GM23338 (cell line): ENCODE measurements around the gene USP21. TPM values are rescaled to one million over a fixed set of nuclear protein-coding genes. Genes with fewer than 3 reads are reported as not detected.

Experiments
- ATAC-seq: fragments of 200-7000 bp; cut with Tn5 transposase; 3 replicates; pipeline ENCODE4 v1.9.1; 2020
- DNase-seq: peaks from one replicate; pipeline ENCODE4 v3.0.0-alpha.2; 2015; ENCODE audit warnings: low spot score
- H2AFZ ChIP-seq: fragments of 200-600 bp; sonication (generic); 2 replicates; pipeline ENCODE4 v1.8.0; 2016; ENCODE audit warnings: antibody characterized with exemption, mild to moderate bottlenecking, moderate library complexity
- H3F3A ChIP-seq: fragments of 200-600 bp; sonication (generic); replicated peaks from 2 replicates; pipeline ENCODE4 v1.8.0; 2017; ENCODE audit warnings: antibody characterized with exemption, mixed run types, low read depth
- H3K27ac ChIP-seq: fragments of 200-600 bp; sonication (generic); 2 replicates; pipeline ENCODE4 v1.6.1; 2016; ENCODE audit warnings: low read depth
- H3K27me3 ChIP-seq: fragments of 200-600 bp; sonication (generic); 2 replicates; pipeline ENCODE4 v1.8.0; 2016; ENCODE audit warnings: mild to moderate bottlenecking, mixed run types, moderate library complexity; ENCODE audit not compliant: insufficient read depth
- H3K36me3 ChIP-seq: fragments of 200-600 bp; sonication (generic); 2 replicates; pipeline ENCODE4 v1.8.0; 2016; ENCODE audit warnings: mild to moderate bottlenecking; ENCODE audit not compliant: insufficient read depth
- H3K4me1 ChIP-seq: fragments of 200-600 bp; sonication (generic); 2 replicates; pipeline ENCODE4 v1.8.0; 2016; ENCODE audit warnings: mild to moderate bottlenecking, moderate library complexity; ENCODE audit not compliant: insufficient read depth
- H3K4me2 ChIP-seq: fragments of 200-600 bp; sonication (generic); 2 replicates; pipeline ENCODE4 v1.7.1; 2017; ENCODE audit warnings: mixed run types
- H3K4me3 ChIP-seq: fragments of 200-600 bp; sonication (generic); 2 replicates; pipeline ENCODE4 v1.6.1; 2016; ENCODE audit warnings: mixed run types
- H3K79me2 ChIP-seq: fragments of 200-600 bp; sonication (generic); replicated peaks from 2 replicates; pipeline ENCODE4 v1.8.0; 2017; ENCODE audit warnings: mild to moderate bottlenecking; ENCODE audit not compliant: insufficient read depth
- H3K9me2 ChIP-seq: fragments of 200-600 bp; sonication (generic); 2 replicates; pipeline ENCODE4 v1.8.0; 2017; ENCODE audit not compliant: insufficient read depth
- H4K20me1 ChIP-seq: fragments of 200-600 bp; sonication (generic); replicated peaks from 2 replicates; pipeline ENCODE4 v1.8.0; 2017; ENCODE audit warnings: mild to moderate bottlenecking; ENCODE audit not compliant: insufficient read depth
- H3K27ac Mint-ChIP-seq: 2 replicates; pipeline ENCODE4 v1.8.0; 2020; ENCODE audit warnings: inconsistent platforms, mild to moderate bottlenecking, moderate library complexity, mixed read lengths
- H3K27me3 Mint-ChIP-seq: 3 replicates; pipeline ENCODE4 v1.8.0; 2022; ENCODE audit warnings: low read depth, mild to moderate bottlenecking, moderate library complexity, mixed read lengths, inconsistent platforms; ENCODE audit not compliant: insufficient read depth, poor library complexity
- H3K36me3 Mint-ChIP-seq: 3 replicates; pipeline ENCODE4 v1.8.0; 2021; ENCODE audit warnings: low read depth, mild to moderate bottlenecking, inconsistent platforms, moderate library complexity, mixed read lengths
- H3K4me1 Mint-ChIP-seq: 3 replicates; pipeline ENCODE4 v1.8.0; 2020; ENCODE audit warnings: mild to moderate bottlenecking, inconsistent platforms, mixed read lengths
- H3K4me3 Mint-ChIP-seq: 3 replicates; pipeline ENCODE4 v1.8.0; 2021; ENCODE audit warnings: moderate library complexity, mild to moderate bottlenecking, inconsistent platforms, mixed read lengths
- H3K9me3 Mint-ChIP-seq: 3 replicates; pipeline ENCODE4 v1.8.0; 2020; ENCODE audit warnings: moderate library complexity, mild to moderate bottlenecking, inconsistent platforms, mixed read lengths
- CREB1 ChIP-seq: fragments of 250-450 bp; sonication (Bioruptor Pico); IDR thresholded peaks from 2 replicates; pipeline ENCODE4 v1.5.0; 2020; ENCODE audit warnings: low read depth, mild to moderate bottlenecking, moderate library complexity
- JUNB ChIP-seq: IDR thresholded peaks from one replicate; pipeline ENCODE4 v1.6.1; 2016; ENCODE audit warnings: antibody characterized with exemption; ENCODE audit not compliant: unreplicated experiment
- NANOG ChIP-seq: IDR thresholded peaks from 2 replicates; pipeline ENCODE4 v1.6.1; 2016; ENCODE audit warnings: antibody characterized with exemption, borderline replicate concordance
- POLR2AphosphoS5 ChIP-seq: IDR thresholded peaks from 2 replicates; pipeline ENCODE4 v1.6.1; 2016; ENCODE audit warnings: antibody characterized with exemption, low read depth
- STAT1 ChIP-seq: IDR thresholded peaks from one replicate; pipeline ENCODE4 v1.6.1; 2016; ENCODE audit warnings: antibody characterized with exemption; ENCODE audit not compliant: unreplicated experiment
- ZNF114 ChIP-seq: fragments of 250-450 bp; sonication (Bioruptor Pico); IDR thresholded peaks from 2 replicates; pipeline ENCODE4 v1.5.0; 2020; ENCODE audit warnings: mild to moderate bottlenecking, moderate library complexity
- ZNF331 ChIP-seq: fragments of 250-450 bp; sonication (Bioruptor Pico); IDR thresholded peaks from 2 replicates; pipeline ENCODE4 v1.5.0; 2020; ENCODE audit warnings: low read depth, mild to moderate bottlenecking, moderate library complexity
- long read RNA-seq: library from polyadenylated mRNA; unstranded; transcript quantifications from one replicate; pipeline ENCODE4 v2.0.0, GENCODE V29; 2020; ENCODE audit not compliant: unreplicated experiment
- polyA plus RNA-seq: library from polyadenylated mRNA; unstranded; fragments of >200 nt; fragmentation: Nextera tagmentation; extraction: Ambion mirVana; gene quantifications from 2 replicates; pipeline ENCODE4 v1.2.1, GENCODE V29; 2016
- total RNA-seq: library from RNA; depleted of rRNA; stranded (reverse); fragments of >200 nt; shearing (Covaris generic); gene quantifications from 2 replicates; pipeline ENCODE4 v1.2.3, GENCODE V29; 2014; rRNA removed
- TF ChIP-seq, protein P1 (sequence below), 2 experiments: fragments of 200-600 bp in 1 of 2; sonication (generic) in 1 of 2; conservative IDR thresholded peaks; 2 replicates each; pipeline versions ENCODE4 v1.5.1 to v1.6.1; 2016 to 2017; ENCODE audit warnings: antibody characterized with exemption in 2 of 2, low read depth in 2 of 2, mild to moderate bottlenecking in 2 of 2, moderate library complexity in 1 of 2
- TF ChIP-seq, protein P2 (sequence below): IDR thresholded peaks from 2 replicates; pipeline ENCODE4 v1.6.1; 2016; ENCODE audit warnings: antibody characterized with exemption
- TF ChIP-seq, protein P3 (sequence below): IDR thresholded peaks from one replicate; pipeline ENCODE4 v1.6.1; 2018; ENCODE audit warnings: antibody characterized with exemption; ENCODE audit not compliant: unreplicated experiment

USP21 gene, protein sequence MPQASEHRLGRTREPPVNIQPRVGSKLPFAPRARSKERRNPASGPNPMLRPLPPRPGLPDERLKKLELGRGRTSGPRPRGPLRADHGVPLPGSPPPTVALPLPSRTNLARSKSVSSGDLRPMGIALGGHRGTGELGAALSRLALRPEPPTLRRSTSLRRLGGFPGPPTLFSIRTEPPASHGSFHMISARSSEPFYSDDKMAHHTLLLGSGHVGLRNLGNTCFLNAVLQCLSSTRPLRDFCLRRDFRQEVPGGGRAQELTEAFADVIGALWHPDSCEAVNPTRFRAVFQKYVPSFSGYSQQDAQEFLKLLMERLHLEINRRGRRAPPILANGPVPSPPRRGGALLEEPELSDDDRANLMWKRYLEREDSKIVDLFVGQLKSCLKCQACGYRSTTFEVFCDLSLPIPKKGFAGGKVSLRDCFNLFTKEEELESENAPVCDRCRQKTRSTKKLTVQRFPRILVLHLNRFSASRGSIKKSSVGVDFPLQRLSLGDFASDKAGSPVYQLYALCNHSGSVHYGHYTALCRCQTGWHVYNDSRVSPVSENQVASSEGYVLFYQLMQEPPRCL
- total RNA-seq (17.0 and 25.6 TPM in 2 replicates), polyA plus RNA-seq (17.9 and 20.0 TPM in 2 replicates)
- long read RNA-seq, partial matches to known transcripts: 0 of 3 reads
- long read RNA-seq, other reads (novel, unspliced or antisense): 0 of 3 reads

DNA sequence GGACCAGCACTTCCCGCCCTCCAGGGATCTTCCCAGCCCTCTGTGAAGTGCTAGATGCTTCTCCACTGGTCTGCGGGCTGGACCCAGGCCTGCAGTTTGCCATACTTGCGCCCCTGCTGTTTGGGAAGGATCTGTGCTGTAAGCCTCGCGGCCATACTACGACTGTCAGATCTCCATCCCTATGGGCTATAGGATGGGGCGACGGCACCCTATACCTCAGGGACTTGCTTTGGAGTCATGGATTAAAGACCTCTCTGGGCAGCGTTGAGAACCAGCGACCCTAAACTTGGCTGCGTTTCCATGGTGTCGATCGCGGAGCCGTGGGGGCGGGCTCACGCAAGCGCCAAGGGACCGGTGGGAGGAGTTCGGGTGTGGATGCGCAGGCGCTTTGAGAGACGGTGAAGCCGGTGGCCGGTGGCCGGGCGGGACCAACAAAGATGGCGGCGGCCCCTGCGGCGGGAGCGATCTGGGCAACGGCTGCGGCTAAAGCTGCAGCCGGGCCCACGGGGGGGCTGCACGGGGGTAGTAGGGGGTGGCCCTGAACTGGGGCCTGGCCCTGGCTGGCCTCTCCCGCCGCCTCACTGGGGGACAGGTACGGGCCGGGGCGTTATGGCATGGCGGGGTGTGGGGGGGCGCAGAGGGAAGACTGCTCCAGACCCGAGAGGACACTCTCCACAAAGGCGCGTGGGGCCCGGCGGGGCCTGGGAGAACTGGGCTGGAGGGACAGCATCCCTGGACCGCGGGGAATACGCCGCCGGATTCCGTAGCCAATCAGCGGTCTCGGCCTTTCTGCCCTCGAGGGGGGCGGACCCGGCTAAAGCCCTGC lies at the start of gene USP21:
TSS of gene USP21 (plus strand) at position 414 of the 826 bp plus-strand sequence. CDS start 1,141 bp downstream, outside the sequence.
- H3K79me2 ChIP-seq: peaks cover 14% of the 10 kb centered on the region; the same call in 1 of the 2 replicates
- H3K4me3 ChIP-seq: peak within 1 kb of the TSS; percentile 85
- DNase-seq (peak; percentile 98), ATAC-seq (peak; percentile 88)
- H3K36me3 ChIP-seq: no peaks in the 10 kb centered on the region; the same call in none of the 2 replicates
- Mint-ChIP-seq H3K4me1 (peaks cover 25% of the 10 kb centered on the region), H3K36me3 (peaks cover 42% of the 10 kb centered on the region), H3K9me3 (no peaks in the 10 kb centered on the region), H3K27ac (peak within 1 kb of the TSS; percentile 76), H3K4me3 (peak within 1 kb of the TSS; percentile 84), H3K27me3 (peaks cover 14% of the 10 kb centered on the region)
- no peaks in the 10 kb centered on the region for H3K9me2 ChIP-seq
- peak within 1 kb of the TSS; percentile 93 for H2AFZ ChIP-seq
- peak within 1 kb of the TSS; percentile 43 for H3K27ac ChIP-seq
- H4K20me1 ChIP-seq: no peaks in the 10 kb centered on the region
- H3F3A ChIP-seq: peaks cover 27% of the 10 kb centered on the region
- H3K4me1 ChIP-seq: peaks cover 9% of the 10 kb centered on the region; the same call in 1 of the 2 replicates
- H3K4me2 ChIP-seq: peak within 1 kb of the TSS; percentile 96
- no peaks in the 10 kb centered on the region for H3K27me3 ChIP-seq
- TF ChIP-seq, protein P1, sequence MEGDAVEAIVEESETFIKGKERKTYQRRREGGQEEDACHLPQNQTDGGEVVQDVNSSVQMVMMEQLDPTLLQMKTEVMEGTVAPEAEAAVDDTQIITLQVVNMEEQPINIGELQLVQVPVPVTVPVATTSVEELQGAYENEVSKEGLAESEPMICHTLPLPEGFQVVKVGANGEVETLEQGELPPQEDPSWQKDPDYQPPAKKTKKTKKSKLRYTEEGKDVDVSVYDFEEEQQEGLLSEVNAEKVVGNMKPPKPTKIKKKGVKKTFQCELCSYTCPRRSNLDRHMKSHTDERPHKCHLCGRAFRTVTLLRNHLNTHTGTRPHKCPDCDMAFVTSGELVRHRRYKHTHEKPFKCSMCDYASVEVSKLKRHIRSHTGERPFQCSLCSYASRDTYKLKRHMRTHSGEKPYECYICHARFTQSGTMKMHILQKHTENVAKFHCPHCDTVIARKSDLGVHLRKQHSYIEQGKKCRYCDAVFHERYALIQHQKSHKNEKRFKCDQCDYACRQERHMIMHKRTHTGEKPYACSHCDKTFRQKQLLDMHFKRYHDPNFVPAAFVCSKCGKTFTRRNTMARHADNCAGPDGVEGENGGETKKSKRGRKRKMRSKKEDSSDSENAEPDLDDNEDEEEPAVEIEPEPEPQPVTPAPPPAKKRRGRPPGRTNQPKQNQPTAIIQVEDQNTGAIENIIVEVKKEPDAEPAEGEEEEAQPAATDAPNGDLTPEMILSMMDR (conservative IDR thresholded peaks at IDR 0.05; ENCODE audit: low read depth in 2 of 2): peak in 1 of 2 experiments; percentile 18; a peak in 1 of 4 replicates
- TF ChIP-seq STAT1 (no peak), ZNF114 (CRISPR knock-in tag) (no peak), JUNB (no peak), CREB1 (CRISPR knock-in tag) (no peak), NANOG (no peak), POLR2AphosphoS5 (peak; percentile 80), ZNF331 (CRISPR knock-in tag) (no peak)
- TF ChIP-seq, protein P2, sequence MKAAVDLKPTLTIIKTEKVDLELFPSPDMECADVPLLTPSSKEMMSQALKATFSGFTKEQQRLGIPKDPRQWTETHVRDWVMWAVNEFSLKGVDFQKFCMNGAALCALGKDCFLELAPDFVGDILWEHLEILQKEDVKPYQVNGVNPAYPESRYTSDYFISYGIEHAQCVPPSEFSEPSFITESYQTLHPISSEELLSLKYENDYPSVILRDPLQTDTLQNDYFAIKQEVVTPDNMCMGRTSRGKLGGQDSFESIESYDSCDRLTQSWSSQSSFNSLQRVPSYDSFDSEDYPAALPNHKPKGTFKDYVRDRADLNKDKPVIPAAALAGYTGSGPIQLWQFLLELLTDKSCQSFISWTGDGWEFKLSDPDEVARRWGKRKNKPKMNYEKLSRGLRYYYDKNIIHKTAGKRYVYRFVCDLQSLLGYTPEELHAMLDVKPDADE: peak; percentile 60; the same call in 1 of the 2 replicates
- TF ChIP-seq, protein P3, sequence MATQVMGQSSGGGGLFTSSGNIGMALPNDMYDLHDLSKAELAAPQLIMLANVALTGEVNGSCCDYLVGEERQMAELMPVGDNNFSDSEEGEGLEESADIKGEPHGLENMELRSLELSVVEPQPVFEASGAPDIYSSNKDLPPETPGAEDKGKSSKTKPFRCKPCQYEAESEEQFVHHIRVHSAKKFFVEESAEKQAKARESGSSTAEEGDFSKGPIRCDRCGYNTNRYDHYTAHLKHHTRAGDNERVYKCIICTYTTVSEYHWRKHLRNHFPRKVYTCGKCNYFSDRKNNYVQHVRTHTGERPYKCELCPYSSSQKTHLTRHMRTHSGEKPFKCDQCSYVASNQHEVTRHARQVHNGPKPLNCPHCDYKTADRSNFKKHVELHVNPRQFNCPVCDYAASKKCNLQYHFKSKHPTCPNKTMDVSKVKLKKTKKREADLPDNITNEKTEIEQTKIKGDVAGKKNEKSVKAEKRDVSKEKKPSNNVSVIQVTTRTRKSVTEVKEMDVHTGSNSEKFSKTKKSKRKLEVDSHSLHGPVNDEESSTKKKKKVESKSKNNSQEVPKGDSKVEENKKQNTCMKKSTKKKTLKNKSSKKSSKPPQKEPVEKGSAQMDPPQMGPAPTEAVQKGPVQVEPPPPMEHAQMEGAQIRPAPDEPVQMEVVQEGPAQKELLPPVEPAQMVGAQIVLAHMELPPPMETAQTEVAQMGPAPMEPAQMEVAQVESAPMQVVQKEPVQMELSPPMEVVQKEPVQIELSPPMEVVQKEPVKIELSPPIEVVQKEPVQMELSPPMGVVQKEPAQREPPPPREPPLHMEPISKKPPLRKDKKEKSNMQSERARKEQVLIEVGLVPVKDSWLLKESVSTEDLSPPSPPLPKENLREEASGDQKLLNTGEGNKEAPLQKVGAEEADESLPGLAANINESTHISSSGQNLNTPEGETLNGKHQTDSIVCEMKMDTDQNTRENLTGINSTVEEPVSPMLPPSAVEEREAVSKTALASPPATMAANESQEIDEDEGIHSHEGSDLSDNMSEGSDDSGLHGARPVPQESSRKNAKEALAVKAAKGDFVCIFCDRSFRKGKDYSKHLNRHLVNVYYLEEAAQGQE: no peak
